Left lung (tissue), 10 donors: ENCODE data around the gene MORN1. TPM values are rescaled to one million over a fixed set of nuclear protein-coding genes. Genes with fewer than 3 reads are reported as not detected.

ENCODE experiments used
- ATAC-seq: fragments of 200-7000 bp; cut with Tn5 transposase; one replicate; pipeline ENCODE4 v1.9.1; 2020; ENCODE audit warnings: moderate library complexity
- DNase-seq, 4 donors: peaks; one replicate each; pipeline ENCODE4 v3.0.0-alpha.2; 2013 to 2020
- H3K27ac ChIP-seq, 2 donors: fragments of 200-600 bp; sonication (generic) in 1 of 2; one replicate each; pipeline versions ENCODE4 v1.5.0 to v1.8.0; 2020 to 2021
- H3K27me3 ChIP-seq, 2 donors: fragments of 200-600 bp; sonication (generic) in 1 of 2; one replicate each; pipeline versions ENCODE4 v1.5.0 to v1.8.0; 2020 to 2021
- H3K36me3 ChIP-seq, 2 donors: fragments of 200-600 bp; sonication (generic) in 1 of 2; one replicate each; pipeline versions ENCODE4 v1.5.0 to v1.8.0; 2020 to 2021
- H3K4me1 ChIP-seq, 2 donors: fragments of 200-600 bp; one replicate each; pipeline ENCODE4 v1.8.0; 2021
- H3K4me3 ChIP-seq, 2 donors: fragments of 200-600 bp; sonication (generic) in 1 of 2; one replicate each; pipeline versions ENCODE4 v1.5.0 to v1.8.0; 2020 to 2021; ENCODE audit warnings: mild to moderate bottlenecking in 1 of 2
- H3K9me3 ChIP-seq, 2 donors: fragments of 200-600 bp; sonication (generic) in 1 of 2; one replicate each; pipeline versions ENCODE4 v1.5.0 to v1.8.0; 2020 to 2021
- intact Hi-C, 2 donors: fragments of 100-400 bp; cut with DNase I; formaldehyde crosslinking; loops; one replicate each; pipeline versions ENCODE4 v1.11.2 to v1.14.2; 2022
- polyA plus RNA-seq, 6 donors: library from polyadenylated mRNA; unstranded; fragments of 120-200 nt; gene quantifications; one replicate each; pipeline ENCODE4 v1.2.1, GENCODE V29; 2013; ENCODE audit not compliant: insufficient read length in 6 of 6
- total RNA-seq, 2 donors: library from RNA; stranded (reverse); fragmentation: NEBNext Ultra II Directional; extraction: Animal tissue kit (Norgen Biotek cat#: 25700); gene quantifications; one replicate each; pipeline ENCODE4 v1.2.1, GENCODE V29; 2021
- TF ChIP-seq, protein P1 (sequence below), 2 donors: fragments of 200-600 bp; sonication (generic) in 1 of 2; IDR thresholded peaks; one replicate each; pipeline versions ENCODE4 v1.5.0 to v1.8.0; 2021; ENCODE audit warnings: antibody characterized with exemption in 2 of 2
- donor health status: DM: no; HTN: yes; CAD: no.
- donor health status: DM: no; HTN: no; CAD: no.

The MORN1 gene
- total and polyA plus RNA-seq, 8 donors, result 7.5 to 17.8 (median 14.1) TPM

DNA sequence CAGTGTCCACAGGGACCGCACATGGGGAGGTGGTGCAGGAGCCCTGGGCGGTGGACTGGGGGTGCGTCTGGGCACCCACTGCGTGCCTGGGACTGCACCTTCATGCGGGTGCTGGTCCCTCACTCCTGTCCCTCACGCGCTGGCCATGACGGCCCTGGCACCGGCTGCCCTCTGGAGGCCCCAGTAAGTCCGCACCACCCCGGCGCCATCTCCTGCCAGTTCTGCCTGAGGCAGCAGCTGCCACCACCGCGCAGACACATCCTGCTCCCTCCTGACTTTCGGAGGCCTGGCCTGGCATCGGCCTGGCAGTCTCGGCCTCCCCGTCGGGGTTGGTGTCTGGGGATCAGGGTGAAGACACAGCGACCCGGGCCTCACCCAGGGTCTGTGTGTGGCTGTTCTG, 64.8 kb downstream of the MORN1 start:
- peaks cover 6 to 13% of the 10 kb centered on the region in 2 donors for H3K4me1 ChIP-seq
- DNase-seq, result no peak
- no peaks in the 10 kb centered on the region for H3K36me3 ChIP-seq
- no peak overlapping the region for H3K27ac ChIP-seq
- intact Hi-C loops, result no loop called here
- no peak for ATAC-seq
- peaks cover 0 to 22% of the 10 kb centered on the region in 2 donors for H3K27me3 ChIP-seq
- H3K4me3 ChIP-seq, result no peak overlapping the region
- H3K9me3 ChIP-seq, result peaks cover 0 to 3% of the 10 kb centered on the region in 2 donors
- TF ChIP-seq, protein P1, sequence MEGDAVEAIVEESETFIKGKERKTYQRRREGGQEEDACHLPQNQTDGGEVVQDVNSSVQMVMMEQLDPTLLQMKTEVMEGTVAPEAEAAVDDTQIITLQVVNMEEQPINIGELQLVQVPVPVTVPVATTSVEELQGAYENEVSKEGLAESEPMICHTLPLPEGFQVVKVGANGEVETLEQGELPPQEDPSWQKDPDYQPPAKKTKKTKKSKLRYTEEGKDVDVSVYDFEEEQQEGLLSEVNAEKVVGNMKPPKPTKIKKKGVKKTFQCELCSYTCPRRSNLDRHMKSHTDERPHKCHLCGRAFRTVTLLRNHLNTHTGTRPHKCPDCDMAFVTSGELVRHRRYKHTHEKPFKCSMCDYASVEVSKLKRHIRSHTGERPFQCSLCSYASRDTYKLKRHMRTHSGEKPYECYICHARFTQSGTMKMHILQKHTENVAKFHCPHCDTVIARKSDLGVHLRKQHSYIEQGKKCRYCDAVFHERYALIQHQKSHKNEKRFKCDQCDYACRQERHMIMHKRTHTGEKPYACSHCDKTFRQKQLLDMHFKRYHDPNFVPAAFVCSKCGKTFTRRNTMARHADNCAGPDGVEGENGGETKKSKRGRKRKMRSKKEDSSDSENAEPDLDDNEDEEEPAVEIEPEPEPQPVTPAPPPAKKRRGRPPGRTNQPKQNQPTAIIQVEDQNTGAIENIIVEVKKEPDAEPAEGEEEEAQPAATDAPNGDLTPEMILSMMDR (IDR thresholded peaks at IDR 0.05), result no peak

DNA sequence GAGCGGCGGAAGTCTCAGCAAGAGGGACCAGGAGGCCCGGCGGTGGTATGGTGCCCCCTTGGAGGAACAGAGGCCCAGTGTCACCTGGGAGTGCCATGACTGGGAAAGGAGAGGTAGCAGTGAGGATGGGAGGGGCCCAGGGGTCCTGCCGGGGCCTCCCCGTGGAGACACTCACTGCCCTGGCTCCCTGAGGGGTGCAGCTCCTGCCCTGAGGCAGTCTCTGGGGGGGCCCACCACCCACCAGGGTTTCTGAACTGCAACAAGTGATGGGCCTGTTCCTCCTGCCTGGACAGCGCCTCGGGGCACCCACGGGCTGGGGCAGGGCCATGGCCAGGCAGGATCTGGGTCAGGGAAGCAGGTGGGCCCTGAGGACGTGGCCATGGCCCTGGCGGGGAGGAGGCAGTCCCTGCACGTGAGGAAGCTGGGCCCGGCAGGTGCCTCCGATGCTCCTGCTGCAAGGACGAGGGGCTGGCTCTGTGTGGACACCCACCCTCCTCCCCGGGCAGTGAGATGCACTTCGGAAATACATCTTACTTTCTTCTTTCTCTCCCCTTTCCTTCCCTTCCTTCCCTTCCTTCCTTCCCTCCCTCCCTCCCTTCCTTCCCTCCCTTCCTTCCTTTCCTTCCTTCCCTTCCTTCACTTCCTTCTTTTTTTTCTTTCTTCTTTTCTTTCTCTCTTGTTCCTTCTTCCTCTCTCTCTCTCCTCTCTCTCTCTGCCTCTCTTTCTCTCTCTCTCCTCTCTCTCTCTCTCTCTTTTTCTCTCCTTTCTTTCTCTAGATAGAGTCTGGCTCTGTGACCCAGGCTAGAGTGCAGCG, 66.6 kb downstream of the MORN1 start:
- no peak for ATAC-seq
- intact Hi-C loops, result no loop called here
- no peak overlapping the region for H3K4me3 ChIP-seq

DNA sequence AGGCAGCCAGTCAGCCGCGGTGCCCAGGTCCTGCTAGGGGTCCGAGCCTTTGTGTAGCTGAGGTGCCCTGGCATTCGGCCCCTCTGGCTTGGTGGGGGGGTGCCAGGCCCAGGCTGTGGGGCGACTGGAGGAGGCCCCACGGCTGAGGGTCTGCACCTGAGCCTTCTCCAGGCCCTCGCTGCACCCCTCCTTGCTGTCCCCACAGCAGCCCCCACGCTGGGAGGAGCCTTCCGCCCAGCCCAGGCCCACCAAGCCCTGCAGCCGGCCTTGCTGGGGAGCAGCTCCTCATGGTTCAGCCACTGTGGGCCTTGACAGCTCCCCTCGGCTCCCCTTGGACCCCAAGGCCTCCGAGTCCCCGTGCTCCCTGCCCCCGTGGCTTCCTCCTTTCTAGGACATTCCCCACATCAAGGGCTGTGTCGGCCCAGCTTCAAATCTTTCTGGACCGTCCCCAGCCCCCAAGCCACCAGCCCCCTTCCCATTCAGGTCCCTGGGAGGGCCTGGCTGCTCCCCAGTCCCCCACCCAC, 67.8 kb downstream of the MORN1 start:
- peaks cover 0 to 26% of the 10 kb centered on the region in 2 donors for H3K4me1 ChIP-seq
- ATAC-seq (no peak), DNase-seq (no peak)
- TF ChIP-seq, protein P1 (IDR thresholded peaks at IDR 0.05), result no peak
- peaks cover 0 to 20% of the 10 kb centered on the region in 2 donors for H3K27me3 ChIP-seq
- no peaks in the 10 kb centered on the region for H3K36me3 ChIP-seq
- peaks cover 0 to 3% of the 10 kb centered on the region in 2 donors for H3K9me3 ChIP-seq
- no peak overlapping the region for H3K4me3 ChIP-seq
- intact Hi-C loops, result no loop called here
- H3K27ac ChIP-seq, result no peak overlapping the region

More for the DNA sequence above, 66.6 kb downstream of the MORN1 start:
- Histone ChIP-seq H3K27me3 (peaks cover 0 to 20% of the 10 kb centered on the region in 2 donors), H3K27ac (no peak overlapping the region), H3K36me3 (no peaks in the 10 kb centered on the region), H3K9me3 (peaks cover 0 to 3% of the 10 kb centered on the region in 2 donors), H3K4me1 (peaks cover 0 to 26% of the 10 kb centered on the region in 2 donors)
- DNase-seq, result no peak
- TF ChIP-seq, protein P1 (IDR thresholded peaks at IDR 0.05), result no peak

DNA sequence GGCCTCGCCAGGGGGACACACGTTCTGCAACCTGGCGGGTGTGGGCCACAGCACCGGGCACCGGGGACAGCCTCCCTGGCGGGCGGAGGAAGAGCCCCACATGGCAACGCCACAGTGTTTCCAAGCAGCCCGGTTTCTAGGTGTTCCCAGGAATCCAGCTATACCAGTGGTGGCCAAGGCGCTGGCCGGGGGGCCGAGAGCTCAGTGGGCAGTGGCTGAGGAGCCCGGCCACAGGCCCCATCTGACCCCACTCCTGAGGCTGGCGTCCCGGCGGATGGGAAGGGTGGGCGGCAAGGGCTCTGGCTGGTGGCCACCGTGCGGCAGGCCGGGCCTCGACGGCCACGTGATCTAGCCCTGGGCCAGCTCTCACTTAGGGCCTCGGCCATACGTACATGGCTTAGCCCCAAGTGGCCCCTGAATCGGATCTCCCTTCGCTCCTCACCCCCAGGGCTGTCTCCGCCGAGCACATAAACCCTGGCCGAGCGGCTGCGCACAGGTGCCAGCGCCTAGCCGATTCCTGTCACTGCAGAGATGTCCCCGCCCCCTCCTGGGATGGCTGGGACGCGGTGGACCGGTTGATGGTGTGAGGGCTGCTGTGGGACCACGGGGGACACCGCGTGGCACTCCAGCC, 68.7 kb downstream of the MORN1 start:
- peaks cover 0 to 3% of the 10 kb centered on the region in 2 donors for H3K9me3 ChIP-seq
- H3K36me3 ChIP-seq, result no peaks in the 10 kb centered on the region
- DNase-seq (peak in 2 of 4 donors; percentile 63 to 77), ATAC-seq (peak; percentile 80)
- no peak overlapping the region for H3K4me3 ChIP-seq
- intact Hi-C loops, result no loop called here
- H3K27me3 ChIP-seq, result peaks cover 0 to 20% of the 10 kb centered on the region in 2 donors
- TF ChIP-seq, protein P1 (IDR thresholded peaks at IDR 0.05), result no peak
- H3K27ac ChIP-seq, result peak overlapping the region; percentile 33 to 71
- H3K4me1 ChIP-seq, result peaks cover 0 to 26% of the 10 kb centered on the region in 2 donors

DNA sequence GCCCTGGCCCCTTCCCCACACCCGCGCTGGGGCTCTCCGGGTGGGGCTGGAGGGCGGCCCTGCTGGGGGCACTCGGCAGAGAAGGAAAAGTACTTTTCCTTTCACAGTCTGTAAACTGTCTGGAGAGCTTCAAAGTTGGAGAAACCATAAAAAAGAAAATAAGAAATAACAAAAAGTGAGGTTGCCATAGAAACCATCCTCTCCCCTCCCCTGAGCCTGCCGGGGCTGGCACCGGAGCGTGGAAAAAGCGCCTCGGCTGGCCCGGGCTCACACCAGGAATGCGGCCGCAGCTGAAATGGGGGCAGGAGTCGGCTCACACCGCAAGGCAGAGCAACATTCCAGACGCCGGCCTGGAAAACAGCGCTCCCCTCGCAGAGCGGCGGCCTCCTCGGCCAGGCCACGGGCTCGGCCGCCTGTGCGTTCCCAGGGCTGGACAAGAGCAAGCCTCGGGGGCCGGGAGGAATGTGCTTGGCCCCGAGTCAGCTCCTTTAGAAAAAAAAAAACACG, 69.2 kb downstream of the MORN1 start:
- peak; percentile 83 for ATAC-seq
- no peaks in the 10 kb centered on the region for H3K36me3 ChIP-seq
- peaks cover 0 to 20% of the 10 kb centered on the region in 2 donors for H3K27me3 ChIP-seq
- H3K9me3 ChIP-seq, result peaks cover 0 to 3% of the 10 kb centered on the region in 2 donors
- peaks cover 0 to 26% of the 10 kb centered on the region in 2 donors for H3K4me1 ChIP-seq
- peak overlapping the region; percentile 33 to 71 for H3K27ac ChIP-seq
- peak; percentile 84 to 93 (median 88) for DNase-seq
- TF ChIP-seq, protein P1 (IDR thresholded peaks at IDR 0.05), result no peak
- no peak overlapping the region for H3K4me3 ChIP-seq
- intact Hi-C loops, result no loop called here
